Tibial artery (tissue), 4 donors: ENCODE measurements around the gene SYN1.

ENCODE experiments used
- DNase-seq, 2 donors: peaks; one replicate each; pipeline ENCODE4 v3.0.0-alpha.2; 2019
- H3K27ac ChIP-seq, 2 donors: fragments of 200-600 bp; sonication (generic) in 1 of 2; 1 replicate in 1 of 2; 2 replicates in 1 of 2; pipeline ENCODE4 v1.5.1; 2018 to 2019; ENCODE audit warnings: mild to moderate bottlenecking in 1 of 2
- H3K27me3 ChIP-seq, 2 donors: fragments of 200-600 bp; sonication (generic) in 1 of 2; one replicate each; pipeline versions ENCODE4 v1.5.1 to v1.6.0; 2016 to 2019
- H3K36me3 ChIP-seq, 3 donors: fragments of 200-600 bp; sonication (generic) in 2 of 3; one replicate each; pipeline ENCODE4 v1.5.1; 2016 to 2019; ENCODE audit warnings: mild to moderate bottlenecking in 2 of 3
- H3K4me1 ChIP-seq, 4 donors: fragments of 200-600 bp; sonication (generic) in 2 of 4; 1 replicate in 3 of 4; 2 replicates in 1 of 4; pipeline ENCODE4 v1.5.1; 2016 to 2019
- H3K4me3 ChIP-seq, 2 donors: fragments of 200-600 bp; sonication (generic) in 1 of 2; 1 replicate in 1 of 2; 2 replicates in 1 of 2; pipeline ENCODE4 v1.5.1; 2018 to 2019; ENCODE audit warnings: mild to moderate bottlenecking in 2 of 2
- H3K9me3 ChIP-seq, 3 donors: fragments of 200-600 bp; sonication (generic) in 1 of 3; one replicate each; pipeline ENCODE4 v1.5.1; 2016 to 2019
- intact Hi-C: fragments of 100-400 bp; cut with DNase I; formaldehyde crosslinking; loops from one replicate; pipeline ENCODE4 v1.15.0; 2023; ENCODE audit warnings: low total_unique reads
- TF ChIP-seq, protein P1 (sequence below), 2 experiments: fragments of 200-600 bp in 1 of 2; fragments of 450-650 bp in 1 of 2; IDR thresholded peaks; one replicate each; pipeline ENCODE4 v1.5.1; 2017 to 2019; ENCODE audit warnings: antibody characterized with exemption in 2 of 2, mild to moderate bottlenecking in 1 of 2, moderate library complexity in 1 of 2

SYN1 gene

DNA sequence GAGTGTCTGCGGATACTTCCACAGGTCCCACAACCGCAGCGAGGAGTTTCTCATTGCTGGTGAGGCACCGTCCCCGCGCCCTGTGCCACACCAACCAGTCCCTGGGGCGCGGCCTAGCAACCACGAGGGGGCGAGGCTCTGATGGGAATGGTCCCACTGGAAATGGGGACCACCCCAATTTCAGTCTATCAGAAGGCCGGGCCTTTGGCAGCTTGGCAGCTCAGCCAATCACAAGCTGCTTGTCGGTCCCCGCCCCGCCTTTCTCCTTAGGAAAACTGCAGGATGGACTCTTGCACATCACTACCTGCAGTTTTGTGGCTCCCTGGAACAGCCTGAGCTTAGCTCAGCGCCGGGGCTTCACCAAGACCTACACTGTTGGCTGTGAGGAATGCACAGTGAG, 34.4 kb downstream of the SYN1 start:
- H3K27me3 ChIP-seq = no peaks in the 10 kb centered on the region
- H3K4me1 ChIP-seq = peaks cover 0 to 18% (median 3%) of the 10 kb centered on the region in 4 donors

DNA sequence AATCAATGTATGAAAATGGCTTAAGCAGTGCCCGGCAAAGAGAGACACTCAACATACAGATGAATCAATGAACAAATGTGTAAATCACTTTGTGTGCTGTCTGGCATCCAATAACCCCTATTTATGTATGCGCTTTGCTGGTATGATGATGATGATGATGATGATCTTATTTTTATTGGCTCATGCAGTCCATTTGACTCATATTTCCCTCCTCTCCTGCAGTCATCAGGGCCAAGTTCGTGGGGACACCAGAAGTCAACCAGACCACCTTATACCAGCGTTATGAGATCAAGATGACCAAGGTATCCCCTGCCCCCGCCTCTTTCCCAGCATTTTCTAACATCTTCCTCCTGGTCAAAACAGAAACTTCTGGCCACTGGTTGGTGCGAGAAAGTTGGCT, 34.9 kb downstream of the SYN1 start:
- Histone ChIP-seq H3K4me1 (peaks cover 0 to 18% (median 3%) of the 10 kb centered on the region in 4 donors), H3K4me3 (no peak overlapping the region), H3K36me3 (peaks cover 0 to 7% (median 0%) of the 10 kb centered on the region in 3 donors), H3K27ac (peak overlapping the region in 1 of 2 donors; percentile 91), H3K27me3 (no peaks in the 10 kb centered on the region), H3K9me3 (no peaks in the 10 kb centered on the region)
- DNase-seq = no peak
- TF ChIP-seq, protein P1, sequence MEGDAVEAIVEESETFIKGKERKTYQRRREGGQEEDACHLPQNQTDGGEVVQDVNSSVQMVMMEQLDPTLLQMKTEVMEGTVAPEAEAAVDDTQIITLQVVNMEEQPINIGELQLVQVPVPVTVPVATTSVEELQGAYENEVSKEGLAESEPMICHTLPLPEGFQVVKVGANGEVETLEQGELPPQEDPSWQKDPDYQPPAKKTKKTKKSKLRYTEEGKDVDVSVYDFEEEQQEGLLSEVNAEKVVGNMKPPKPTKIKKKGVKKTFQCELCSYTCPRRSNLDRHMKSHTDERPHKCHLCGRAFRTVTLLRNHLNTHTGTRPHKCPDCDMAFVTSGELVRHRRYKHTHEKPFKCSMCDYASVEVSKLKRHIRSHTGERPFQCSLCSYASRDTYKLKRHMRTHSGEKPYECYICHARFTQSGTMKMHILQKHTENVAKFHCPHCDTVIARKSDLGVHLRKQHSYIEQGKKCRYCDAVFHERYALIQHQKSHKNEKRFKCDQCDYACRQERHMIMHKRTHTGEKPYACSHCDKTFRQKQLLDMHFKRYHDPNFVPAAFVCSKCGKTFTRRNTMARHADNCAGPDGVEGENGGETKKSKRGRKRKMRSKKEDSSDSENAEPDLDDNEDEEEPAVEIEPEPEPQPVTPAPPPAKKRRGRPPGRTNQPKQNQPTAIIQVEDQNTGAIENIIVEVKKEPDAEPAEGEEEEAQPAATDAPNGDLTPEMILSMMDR (IDR thresholded peaks at IDR 0.05) = no peak
- intact Hi-C loops = no loop called here

More for the DNA sequence above, 34.4 kb downstream of the SYN1 start:
- peaks cover 0 to 7% (median 0%) of the 10 kb centered on the region in 3 donors for H3K36me3 ChIP-seq
- no peak for DNase-seq
- no peak overlapping the region for H3K27ac ChIP-seq
- intact Hi-C loops = no loop called here
- no peak overlapping the region for H3K4me3 ChIP-seq
- TF ChIP-seq, protein P1 (IDR thresholded peaks at IDR 0.05) = no peak
- H3K9me3 ChIP-seq = no peaks in the 10 kb centered on the region

DNA sequence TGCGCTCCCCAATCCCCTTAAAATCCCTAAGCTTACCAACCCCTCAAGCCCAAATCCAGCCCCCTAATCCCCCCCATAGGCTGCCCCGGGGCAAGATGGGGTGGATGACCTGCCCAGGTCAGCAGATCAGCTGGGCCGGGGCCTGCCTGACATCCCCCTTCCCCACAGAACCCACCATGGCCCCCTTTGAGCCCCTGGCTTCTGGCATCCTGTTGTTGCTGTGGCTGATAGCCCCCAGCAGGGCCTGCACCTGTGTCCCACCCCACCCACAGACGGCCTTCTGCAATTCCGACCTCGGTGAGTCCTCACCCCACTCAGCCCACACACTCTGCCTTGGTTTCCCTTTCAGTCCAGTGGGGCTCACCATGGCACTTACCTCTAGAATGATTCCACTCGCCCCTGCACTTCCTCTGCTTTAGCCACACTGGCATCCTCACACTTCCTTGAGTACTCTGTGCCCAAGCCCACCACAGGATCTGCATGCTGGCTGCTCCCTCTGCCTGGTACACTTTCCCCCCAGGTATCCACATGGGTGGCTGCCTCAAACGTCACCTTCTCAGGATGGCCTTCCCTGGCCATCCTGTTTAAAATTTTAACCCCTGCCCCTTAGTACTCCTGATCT, 36.3 kb downstream of the SYN1 start:
- Histone ChIP-seq H3K4me1 (peaks cover 0 to 18% (median 3%) of the 10 kb centered on the region in 4 donors), H3K9me3 (no peaks in the 10 kb centered on the region), H3K36me3 (peaks cover 0 to 7% (median 0%) of the 10 kb centered on the region in 3 donors), H3K27ac (peak overlapping the region; percentile 84 to 91), H3K27me3 (no peaks in the 10 kb centered on the region), H3K4me3 (peak overlapping the region; percentile 57 to 72)
- no peak for DNase-seq
- TF ChIP-seq, protein P1 (IDR thresholded peaks at IDR 0.05) = no peak
- intact Hi-C loops = no loop called here

DNA sequence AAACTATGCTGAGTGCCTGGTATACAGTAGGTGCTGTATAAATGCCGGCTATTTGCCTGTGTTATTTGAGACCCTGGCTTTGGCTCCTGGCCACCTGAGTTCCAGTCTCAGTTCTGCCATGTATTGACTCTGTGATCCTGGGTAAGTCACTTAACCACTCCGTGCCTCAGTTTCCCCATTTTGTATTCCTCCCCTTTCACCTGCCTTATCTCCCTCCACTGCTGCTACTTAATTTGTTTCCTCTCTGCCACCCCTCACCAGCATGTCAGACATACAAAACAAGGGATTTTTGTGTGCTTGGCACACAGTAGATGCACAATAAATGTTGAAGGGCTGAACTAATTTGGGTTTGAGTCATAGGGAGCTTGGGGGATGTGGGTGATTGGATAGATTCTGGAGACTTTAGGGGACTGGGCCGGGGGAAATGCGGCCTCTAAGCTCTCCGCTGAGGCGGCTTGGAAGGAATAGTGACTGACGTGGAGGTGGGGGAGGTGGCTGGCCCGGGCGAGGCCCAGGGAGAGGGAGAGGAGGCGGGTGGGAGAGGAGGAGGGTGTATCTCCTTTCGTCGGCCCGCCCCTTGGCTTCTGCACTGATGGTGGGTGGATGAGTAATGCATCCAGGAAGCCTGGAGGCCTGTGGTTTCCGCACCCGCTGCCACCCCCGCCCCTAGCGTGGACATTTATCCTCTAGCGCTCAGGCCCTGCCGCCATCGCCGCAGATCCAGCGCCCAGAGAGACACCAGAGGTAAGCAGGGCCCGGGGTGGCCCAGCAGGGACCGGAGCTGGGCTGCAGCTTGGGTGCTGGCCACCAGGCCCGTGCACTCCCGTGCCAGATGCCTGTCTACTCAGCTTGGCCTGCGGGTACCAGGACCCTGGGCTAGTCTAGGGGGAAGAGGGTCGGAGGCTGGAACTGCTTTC, 37.7 kb downstream of the SYN1 start, which contains the start of gene TIMP1:
TSS of gene TIMP1 (plus strand) at position 706 of the 917 bp plus-strand sequence. CDS start 980 bp downstream, outside the sequence.
- H3K36me3 ChIP-seq = peaks cover 0 to 7% (median 0%) of the 10 kb centered on the region in 3 donors
- no peaks in the 10 kb centered on the region for H3K9me3 ChIP-seq
- peaks cover 0 to 27% (median 3%) of the 10 kb centered on the region in 4 donors for H3K4me1 ChIP-seq
- no peaks in the 10 kb centered on the region for H3K27me3 ChIP-seq
- intact Hi-C loops = no loop called here
- DNase-seq = peak; percentile 95 to 96
- TF ChIP-seq, protein P1 (IDR thresholded peaks at IDR 0.05) = peak in 1 of 2 experiments; percentile 18
- H3K27ac ChIP-seq = peak within 1 kb of the TSS; percentile 84 to 91
- H3K4me3 ChIP-seq = peak within 1 kb of the TSS; percentile 57 to 72

DNA sequence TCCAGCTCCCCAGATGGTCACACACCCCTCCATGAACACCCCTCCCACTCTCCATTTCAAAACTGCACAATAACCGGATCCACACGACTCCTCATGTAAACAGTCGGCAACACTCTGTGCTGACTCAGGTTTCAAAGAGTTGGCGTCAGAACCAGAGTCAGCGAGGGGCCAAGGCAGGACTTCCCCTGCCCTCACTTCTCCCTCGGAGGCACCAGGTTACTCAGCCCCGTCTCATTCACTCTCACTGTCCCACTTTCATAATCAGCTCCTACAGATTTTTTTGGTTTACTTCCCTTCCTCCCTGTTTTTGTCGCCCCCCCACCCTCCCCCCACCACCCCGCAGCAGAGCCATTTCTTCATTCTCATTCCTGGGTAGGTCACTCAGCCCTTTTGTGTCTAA, 40.1 kb downstream of the SYN1 start:
- Histone ChIP-seq H3K27me3 (no peaks in the 10 kb centered on the region), H3K9me3 (no peaks in the 10 kb centered on the region), H3K4me3 (no peak overlapping the region), H3K36me3 (no peaks in the 10 kb centered on the region), H3K4me1 (peaks cover 0 to 29% (median 4%) of the 10 kb centered on the region in 4 donors), H3K27ac (no peak overlapping the region)
- TF ChIP-seq, protein P1 (IDR thresholded peaks at IDR 0.05) = no peak
- intact Hi-C loops = no loop called here
- DNase-seq = no peak
